HepG2 (cell line): ENCODE data around the gene PAK1IP1. TPM values are rescaled to one million over a fixed set of nuclear protein-coding genes. Genes with fewer than 3 reads are reported as not detected.

Experiments used
- ATAC-seq: fragments of 200-7000 bp; cut with Tn5 transposase; 3 replicates; pipeline ENCODE4 v1.9.1; 2020; ENCODE audit warnings: mild to moderate bottlenecking, moderate library complexity
- BruUV-seq: library from RNA; stranded (reverse); fragments of 400-500 nt; replicated peaks from 2 replicates; lab custom pipeline; 2021; lab: Mats Ljungman, UMichigan
- CTCF ChIA-PET: fragments of 300-600 bp; formaldehyde crosslinking; extraction: SDS; loops from one replicate; lab custom pipeline; 2021; ENCODE audit warnings: low total read pairs, inconsistent platforms, low intra/inter-chr PET ratio; lab: Yijun Ruan, JAX
- POLR2A ChIA-PET: fragments of 350-600 bp; sonication (Branson Sonifier 250); formaldehyde crosslinking; loops from one replicate; lab custom pipeline; 2020; ENCODE audit warnings: antibody characterized with exemption, inconsistent platforms; lab: Yijun Ruan, JAX
- DNase-seq: peaks from one replicate; pipeline ENCODE4 v3.0.0-alpha.2; 2015; ENCODE audit warnings: low spot score
- FAIRE-seq: peaks from 3 replicates; lab custom pipeline; 2011; peaks lifted over from hg19 to GRCh38; lab: Jason Lieb, UNC
- H2AFZ ChIP-seq: one replicate; pipeline ENCODE4 v1.6.1; 2011; ENCODE audit warnings: low read length, inconsistent platforms
- H3K27ac ChIP-seq: fragments of 300-600 bp; 3 replicates; pipeline ENCODE4 v1.8.0; 2011; ENCODE audit warnings: mixed run types, mild to moderate bottlenecking, mixed read lengths, low read length, inconsistent platforms; ENCODE audit not compliant: insufficient read depth; ENCODE audit errors: extremely low read length
- H3K27me3 ChIP-seq, 2 experiments: fragments of 200-600 bp in 1 of 2; 2 replicates in 1 of 2; 3 replicates in 1 of 2; pipeline versions ENCODE4 v1.6.0 to v1.8.0; 2011; ENCODE audit warnings: low read length in 2 of 2, mild to moderate bottlenecking in 2 of 2, moderate library complexity in 2 of 2, inconsistent platforms in 1 of 2; ENCODE audit not compliant: insufficient read depth in 2 of 2, control insufficient read depth in 1 of 2
- H3K36me3 ChIP-seq, 2 experiments: fragments of 200-600 bp in 1 of 2; replicated peaks in 1 of 2; 2 replicates in 1 of 2; 3 replicates in 1 of 2; pipeline versions ENCODE4 v1.5.1 to v1.8.0; 2011; ENCODE audit warnings: low read length in 2 of 2, inconsistent platforms in 1 of 2; ENCODE audit not compliant: insufficient read depth in 2 of 2, control insufficient read depth in 1 of 2
- H3K4me1 ChIP-seq: 2 replicates; pipeline ENCODE4 v1.5.1; 2012; ENCODE audit warnings: low read length, inconsistent platforms; ENCODE audit not compliant: insufficient read depth
- H3K4me2 ChIP-seq: 2 replicates; pipeline ENCODE4 v1.6.0; 2011; ENCODE audit warnings: low read depth, low read length, inconsistent platforms
- H3K4me3 ChIP-seq, 3 experiments: fragments of 200-600 bp in 1 of 3; sonication (generic), shearing (Covaris generic) in 1 of 3; replicated peaks in 1 of 3; 2 replicates each; pipeline ENCODE4 v1.5.1; 2011 to 2016; ENCODE audit warnings: low read length in 3 of 3, inconsistent platforms in 2 of 3, low read depth in 2 of 3, mild to moderate bottlenecking in 2 of 3, control low read depth in 1 of 3, mixed read lengths in 1 of 3; ENCODE audit not compliant: insufficient read depth in 1 of 3
- H3K79me2 ChIP-seq: one replicate; pipeline ENCODE4 v1.6.1; 2011; ENCODE audit warnings: low read length, inconsistent platforms; ENCODE audit not compliant: insufficient read depth
- H3K9ac ChIP-seq: 2 replicates; pipeline ENCODE4 v1.6.0; 2011; ENCODE audit warnings: mild to moderate bottlenecking, low read depth, low read length, inconsistent platforms; ENCODE audit not compliant: insufficient read depth
- H3K9me3 ChIP-seq: 2 replicates; pipeline ENCODE4 v1.5.1; 2012; ENCODE audit warnings: mild to moderate bottlenecking, low read length
- H4K20me1 ChIP-seq: 2 replicates; pipeline ENCODE4 v1.6.0; 2011; ENCODE audit warnings: inconsistent platforms, mild to moderate bottlenecking, low read length, moderate library complexity; ENCODE audit not compliant: insufficient read depth
- ATF6 ChIP-seq: sonication (generic); formaldehyde crosslinking; conservative IDR thresholded peaks from 2 replicates; pipeline ENCODE4 v1.4.0; 2020; ENCODE audit warnings: missing genetic modification reagents
- HHEX ChIP-seq: IDR thresholded peaks from 2 replicates; pipeline ENCODE4 v1.6.1; 2016; ENCODE audit warnings: control low read depth
- HOXD1 ChIP-seq: sonication (generic); formaldehyde crosslinking; IDR thresholded peaks from 2 replicates; pipeline ENCODE4 v1.5.0; 2020; ENCODE audit warnings: missing genetic modification reagents
- PLSCR1 ChIP-seq: sonication (generic); formaldehyde crosslinking; IDR thresholded peaks from 2 replicates; pipeline ENCODE4 v1.5.0; 2020; ENCODE audit warnings: missing genetic modification reagents, mild to moderate bottlenecking, borderline replicate concordance
- SAFB2 ChIP-seq: sonication (generic); formaldehyde crosslinking; IDR thresholded peaks from 2 replicates; pipeline ENCODE4 v1.5.1; 2020; ENCODE audit warnings: missing genetic modification reagents, low read depth, mild to moderate bottlenecking, borderline replicate concordance
- SNRNP70 ChIP-seq: fragments of 200-400 bp; formaldehyde crosslinking; IDR thresholded peaks from 2 replicates; pipeline ENCODE4 v1.6.1; 2017; ENCODE audit warnings: mild to moderate bottlenecking, low read depth, low read length, moderate library complexity
- SRSF1 ChIP-seq: fragments of 200-400 bp; formaldehyde crosslinking; optimal IDR thresholded peaks from 2 replicates; pipeline ENCODE3; 2017; ENCODE audit warnings: mild to moderate bottlenecking, low read depth, low read length, moderate library complexity
- TBP ChIP-seq: sonication (generic); formaldehyde crosslinking; IDR thresholded peaks from 2 replicates; pipeline ENCODE4 v1.5.0; 2020; ENCODE audit warnings: missing genetic modification reagents
- THYN1 ChIP-seq: sonication (generic); formaldehyde crosslinking; IDR thresholded peaks from 2 replicates; pipeline ENCODE4 v1.8.1; 2023; ENCODE audit warnings: low read depth, mild to moderate bottlenecking, moderate library complexity, missing genetic modification reagents, borderline replicate concordance
- ZNF501 ChIP-seq: sonication (generic); formaldehyde crosslinking; IDR thresholded peaks from 2 replicates; pipeline ENCODE4 v1.5.1; 2020; ENCODE audit warnings: mild to moderate bottlenecking, moderate library complexity, missing genetic modification reagents
- ZNF749 ChIP-seq: sonication (generic); formaldehyde crosslinking; IDR thresholded peaks from 2 replicates; pipeline ENCODE4 v1.8.0; 2022; ENCODE audit warnings: mild to moderate bottlenecking, missing genetic modification reagents, moderate library complexity, borderline replicate concordance
- ZNF777 ChIP-seq: sonication (generic); formaldehyde crosslinking; IDR thresholded peaks from 2 replicates; pipeline ENCODE4 v1.4.0; 2020; ENCODE audit warnings: missing genetic modification reagents
- ZNF883 ChIP-seq: sonication (generic); formaldehyde crosslinking; IDR thresholded peaks from 2 replicates; pipeline ENCODE4 v1.5.1; 2020; ENCODE audit warnings: mild to moderate bottlenecking, missing genetic modification reagents; ENCODE audit errors: not compliant biosample characterization
- WGBS: methylation state at CpG from one replicate; pipeline ENCODE4 v1.1.6; 2017; ENCODE audit warnings: low lambda C conversion rate; 5-methylcytosine and 5-hydroxymethylcytosine counted together
- in situ Hi-C: cut with HindIII; loops from 2 replicates; pipeline ENCODE4 v1.10.0; 2017; ENCODE audit warnings: low pct_unique_long_range_greater_than_20kb; ENCODE audit not compliant: extremely low pct_ligation_motif_present
- intact Hi-C: fragments of 100-400 bp; cut with micrococcal nuclease; formaldehyde crosslinking; loops from one replicate; pipeline ENCODE4 v1.10.0; 2022; ENCODE audit not compliant: unreplicated experiment
- polyA plus RNA-seq, 8 experiments: library from polyadenylated mRNA; depleted of rRNA in 3 of 8; stranded (reverse) in 7 of 8; unstranded in 1 of 8; fragments of >200 nt; fragmentation: Illumina TruSeq in 4 of 8; extraction: Trizol in 4 of 8; gene quantifications; 2 replicates each; pipeline versions ENCODE4 v1.2.1 to v1.2.3, GENCODE V29; 2011 to 2016; ENCODE audit warnings: low read depth in 4 of 8, missing spikeins in 1 of 8, mixed read lengths in 1 of 8; ENCODE audit not compliant: insufficient read depth in 1 of 8
- total RNA-seq, 5 experiments: library from RNA; depleted of rRNA; stranded (reverse); fragments of >200 nt; fragmentation: Illumina TruSeq; extraction: Trizol; gene quantifications; 2 replicates each; pipeline ENCODE4 v1.2.3, GENCODE V29; 2016; ENCODE audit warnings: low read depth in 1 of 5
- TF ChIP-seq, protein P1 (sequence below): fragments of 450-650 bp; IDR thresholded peaks from 2 replicates; pipeline ENCODE4 v1.6.1; 2016

Gene PAK1IP1
- total and polyA plus RNA-seq, 2 of the 13 experiments (the other 11 are each of a cell fraction or from before 2014, with no cell fraction given): 23.4 to 66.2 TPM

GRCh38 chr6:10681795-10682194 is 13.0 kb upstream of the PAK1IP1 start:
- WGBS: 0% methylated on average over 3 of the region's 3 CpGs
- H3K36me3 ChIP-seq: no peaks in the 10 kb centered on the region

DNA sequence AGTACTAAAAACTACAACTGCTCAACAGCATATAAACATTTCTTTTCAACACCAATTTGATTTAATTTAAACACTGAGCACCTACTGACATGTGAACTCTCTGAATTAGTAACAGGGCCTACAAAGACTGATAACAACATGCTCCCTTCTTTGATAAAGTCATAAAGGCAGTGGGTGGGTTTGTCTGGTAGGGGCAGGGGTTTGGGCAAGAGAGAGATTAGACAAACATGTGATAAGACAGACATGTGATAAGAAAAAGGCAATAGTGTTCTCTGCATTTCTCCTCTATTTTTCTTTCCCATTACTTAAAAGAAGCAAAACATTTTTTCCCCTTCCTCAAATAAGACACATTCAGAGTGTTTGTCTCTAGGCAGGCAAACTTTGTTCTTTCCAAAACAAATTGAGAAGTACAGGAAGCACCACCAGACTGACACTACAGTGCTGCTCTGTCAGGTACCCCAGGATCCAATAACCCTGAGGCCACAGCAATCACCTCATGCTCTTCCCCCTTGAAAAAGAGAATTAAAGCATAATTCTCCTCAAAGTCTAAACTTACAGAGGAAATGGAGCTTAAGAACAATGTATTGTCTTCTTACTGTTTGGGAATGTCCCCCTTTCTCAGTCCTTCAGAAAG is 12.3 kb upstream of the PAK1IP1 start:
- in situ Hi-C loops: no loop called here
- H3K4me3 ChIP-seq: no peak overlapping the region
- DNase-seq: no peak
- no peaks in the 10 kb centered on the region for H3K4me1 ChIP-seq
- no peak overlapping the region for H2AFZ ChIP-seq
- BruUV-seq: no TSS peak
- intact Hi-C loops: no loop called here
- H3K27me3 ChIP-seq: peaks cover 3 to 11% of the 10 kb centered on the region in 2 experiments; a peak in 3 of 5 replicates
- no peak for ATAC-seq
- no peak overlapping the region for H3K4me2 ChIP-seq
- FAIRE-seq: no peak
- ChIA-PET POLR2A (no interaction called here), CTCF (no interaction called here)
- no peaks in the 10 kb centered on the region for H3K9me3 ChIP-seq
- H3K36me3 ChIP-seq: no peaks in the 10 kb centered on the region
- no peak overlapping the region for H3K27ac ChIP-seq
- H4K20me1 ChIP-seq: no peaks in the 10 kb centered on the region
- H3K79me2 ChIP-seq: no peaks in the 10 kb centered on the region
- H3K9ac ChIP-seq: no peak overlapping the region
- no peak for TF ChIP-seq PLSCR1
- no peak for TF ChIP-seq SRSF1
- TF ChIP-seq ZNF501 (CRISPR knock-in tag): no peak
- no peak for TF ChIP-seq ZNF749 (CRISPR knock-in tag)
- TF ChIP-seq ATF6 (CRISPR knock-in tag): no peak
- TF ChIP-seq ZNF883 (CRISPR knock-in tag): no peak
- TF ChIP-seq TBP (CRISPR knock-in tag): no peak
- TF ChIP-seq THYN1 (CRISPR knock-in tag): no peak
- TF ChIP-seq HHEX: no peak
- no peak for TF ChIP-seq SAFB2 (CRISPR knock-in tag)
- TF ChIP-seq SNRNP70: no peak
- no peak for TF ChIP-seq HOXD1 (CRISPR knock-in tag)

More at GRCh38 chr6:10681795-10682194, 13.0 kb upstream of the PAK1IP1 start:
- Histone ChIP-seq H2AFZ (no peak overlapping the region), H4K20me1 (no peaks in the 10 kb centered on the region), H3K27ac (no peak overlapping the region), H3K79me2 (no peaks in the 10 kb centered on the region), H3K4me2 (no peak overlapping the region), H3K4me3 (no peak overlapping the region), H3K4me1 (no peaks in the 10 kb centered on the region), H3K9ac (no peak overlapping the region), H3K9me3 (no peaks in the 10 kb centered on the region), H3K27me3 (peaks cover 3 to 7% of the 10 kb centered on the region in 2 experiments; a peak in 3 of 5 replicates)
- CTCF ChIA-PET: no interaction called here
- no peak for TF ChIP-seq ZNF777 (CRISPR knock-in tag)
- TF ChIP-seq, protein P1, sequence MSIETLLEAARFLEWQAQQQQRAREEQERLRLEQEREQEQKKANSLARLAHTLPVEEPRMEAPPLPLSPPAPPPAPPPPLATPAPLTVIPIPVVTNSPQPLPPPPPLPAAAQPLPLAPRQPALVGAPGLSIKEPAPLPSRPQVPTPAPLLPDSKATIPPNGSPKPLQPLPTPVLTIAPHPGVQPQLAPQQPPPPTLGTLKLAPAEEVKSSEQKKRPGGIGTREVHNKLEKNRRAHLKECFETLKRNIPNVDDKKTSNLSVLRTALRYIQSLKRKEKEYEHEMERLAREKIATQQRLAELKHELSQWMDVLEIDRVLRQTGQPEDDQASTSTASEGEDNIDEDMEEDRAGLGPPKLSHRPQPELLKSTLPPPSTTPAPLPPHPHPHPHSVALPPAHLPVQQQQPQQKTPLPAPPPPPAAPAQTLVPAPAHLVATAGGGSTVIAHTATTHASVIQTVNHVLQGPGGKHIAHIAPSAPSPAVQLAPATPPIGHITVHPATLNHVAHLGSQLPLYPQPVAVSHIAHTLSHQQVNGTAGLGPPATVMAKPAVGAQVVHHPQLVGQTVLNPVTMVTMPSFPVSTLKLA: peak; percentile 73
- ATAC-seq: no peak
- POLR2A ChIA-PET: no interaction called here
- in situ Hi-C loops (no loop called here), intact Hi-C loops (no loop called here)
- FAIRE-seq: no peak
- no peak for DNase-seq
- no TSS peak for BruUV-seq
